ENCODE measurements around the gene CCR6. TPM values are rescaled to one million over a fixed set of nuclear protein-coding genes. Genes with fewer than 3 reads are reported as not detected.

Gene CCR6
- total and polyA plus RNA-seq, 2 donors (not counting 3 experiments of a cell fraction or from before 2014, with no cell fraction given): not detected

- H3K27ac ChIP-seq (ENCODE audit: insufficient read depth, low read depth, low read length): no peak overlapping the region
- H3K36me3 ChIP-seq (ENCODE audit: control insufficient read depth in 2 of 2, extremely low read depth in 1 of 2, insufficient read depth in 2 of 2, low read length in 2 of 2): no peaks in the 10 kb centered on the region
- ChIA-PET POLR2A (no interaction called here), CTCF (no interaction called here)
- FAIRE-seq (no peak), DNase-seq (ENCODE audit: low read depth, low spot score) (no peak)
- H3K9me3 ChIP-seq (replicated peaks; ENCODE audit: control insufficient read depth, insufficient read depth, low read length): no peaks in the 10 kb centered on the region
- BruUV-seq (replicated peaks): no TSS peak
- H3K27me3 ChIP-seq (ENCODE audit: control insufficient read depth in 2 of 2, insufficient read depth in 2 of 2, low read length in 2 of 2): no peaks in the 10 kb centered on the region
- H4K20me1 ChIP-seq (replicated peaks; ENCODE audit: control insufficient read depth, extremely low read depth, insufficient read depth, low read length): no peaks in the 10 kb centered on the region
- no peaks in the 10 kb centered on the region for H3K79me2 ChIP-seq (ENCODE audit: control insufficient read depth, insufficient read depth, low read length)
- intact Hi-C loops (cut with micrococcal nuclease): no loop called here
- H3K9ac ChIP-seq (replicated peaks; ENCODE audit: extremely low read depth, insufficient read depth, low read length): no peak overlapping the region
- no peak overlapping the region for H2AFZ ChIP-seq (ENCODE audit: low read depth, low read length)
- no peaks in the 10 kb centered on the region for H3K4me1 ChIP-seq (ENCODE audit: control insufficient read depth, extremely low read depth, insufficient read depth, low read length)
- no peak overlapping the region for H3K4me2 ChIP-seq (ENCODE audit: insufficient read depth, low read length)
- no peaks in the 10 kb centered on the region for H3K9me1 ChIP-seq (replicated peaks; ENCODE audit: control insufficient read depth, extremely low read depth, insufficient read depth, low read length)
- H3K4me3 ChIP-seq (replicated peaks in 1 of 3; ENCODE audit: insufficient read depth in 1 of 3, low read depth in 1 of 3, low read length in 3 of 3): no peak overlapping the region
- TF ChIP-seq POLR2AphosphoS5 (IDR thresholded peaks at IDR 0.05; ENCODE audit: insufficient read depth, low read depth, low read length) (no peak), JUN (IDR thresholded peaks at IDR 0.05; ENCODE audit: borderline replicate concordance, insufficient read depth, insufficient read length, low read depth) (no peak), FOS (IDR thresholded peaks at IDR 0.05; ENCODE audit: borderline replicate concordance, insufficient read depth, low read length) (no peak), GATA2 (IDR thresholded peaks at IDR 0.05; ENCODE audit: insufficient read depth, insufficient read length, low read depth, low read length) (no peak), EZH2 (IDR thresholded peaks at IDR 0.05; ENCODE audit: borderline replicate concordance, low read depth, low read length, severe bottlenecking) (no peak), MAX (IDR thresholded peaks at IDR 0.05; ENCODE audit: insufficient read depth, insufficient read length) (no peak), POLR2A (IDR thresholded peaks at IDR 0.05; ENCODE audit: low read depth, low read length) (no peak), MYC (IDR thresholded peaks at IDR 0.05; ENCODE audit: low read depth, low read length) (no peak)
- TF ChIP-seq, protein P1, sequence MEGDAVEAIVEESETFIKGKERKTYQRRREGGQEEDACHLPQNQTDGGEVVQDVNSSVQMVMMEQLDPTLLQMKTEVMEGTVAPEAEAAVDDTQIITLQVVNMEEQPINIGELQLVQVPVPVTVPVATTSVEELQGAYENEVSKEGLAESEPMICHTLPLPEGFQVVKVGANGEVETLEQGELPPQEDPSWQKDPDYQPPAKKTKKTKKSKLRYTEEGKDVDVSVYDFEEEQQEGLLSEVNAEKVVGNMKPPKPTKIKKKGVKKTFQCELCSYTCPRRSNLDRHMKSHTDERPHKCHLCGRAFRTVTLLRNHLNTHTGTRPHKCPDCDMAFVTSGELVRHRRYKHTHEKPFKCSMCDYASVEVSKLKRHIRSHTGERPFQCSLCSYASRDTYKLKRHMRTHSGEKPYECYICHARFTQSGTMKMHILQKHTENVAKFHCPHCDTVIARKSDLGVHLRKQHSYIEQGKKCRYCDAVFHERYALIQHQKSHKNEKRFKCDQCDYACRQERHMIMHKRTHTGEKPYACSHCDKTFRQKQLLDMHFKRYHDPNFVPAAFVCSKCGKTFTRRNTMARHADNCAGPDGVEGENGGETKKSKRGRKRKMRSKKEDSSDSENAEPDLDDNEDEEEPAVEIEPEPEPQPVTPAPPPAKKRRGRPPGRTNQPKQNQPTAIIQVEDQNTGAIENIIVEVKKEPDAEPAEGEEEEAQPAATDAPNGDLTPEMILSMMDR (IDR thresholded peaks at IDR 0.05; ENCODE audit: extremely low read depth in 1 of 2, insufficient read depth in 1 of 2, low read depth in 1 of 2, low read length in 2 of 2): no peak
- dilution Hi-C loops (cut with MboI; ENCODE audit: extremely low pct_ligation_motif_present, low sequenced_read_pairs): no loop called here
Measured at GRCh38 chr6:167121335-167121841, 1.5 kb upstream of the CCR6 start.

All from endothelial cell of umbilical vein (primary cell).